Cardiac fibroblast (primary cell): Measurements from ENCODE around the gene ZNF423.

ENCODE experiments used
- DNase-seq, 2 donors: peaks; one replicate each; pipeline versions ENCODE4 v3.0.0 to v3.0.0-alpha.2; 2010; ENCODE audit warnings: low read depth in 2 of 2
- H3K4me3 ChIP-seq, 2 donors: replicated peaks in 1 of 2; 1 replicate in 1 of 2; 2 replicates in 1 of 2; pipeline ENCODE4 v1.5.1; 2011; ENCODE audit warnings: low read depth in 2 of 2, low read length in 2 of 2, mild to moderate bottlenecking in 2 of 2, moderate library complexity in 1 of 2
- CTCF ChIP-seq: IDR thresholded peaks from one replicate; pipeline ENCODE4 v1.5.1; 2011; ENCODE audit warnings: low read depth, mild to moderate bottlenecking, low read length, inconsistent platforms

The ZNF423 gene

DNA sequence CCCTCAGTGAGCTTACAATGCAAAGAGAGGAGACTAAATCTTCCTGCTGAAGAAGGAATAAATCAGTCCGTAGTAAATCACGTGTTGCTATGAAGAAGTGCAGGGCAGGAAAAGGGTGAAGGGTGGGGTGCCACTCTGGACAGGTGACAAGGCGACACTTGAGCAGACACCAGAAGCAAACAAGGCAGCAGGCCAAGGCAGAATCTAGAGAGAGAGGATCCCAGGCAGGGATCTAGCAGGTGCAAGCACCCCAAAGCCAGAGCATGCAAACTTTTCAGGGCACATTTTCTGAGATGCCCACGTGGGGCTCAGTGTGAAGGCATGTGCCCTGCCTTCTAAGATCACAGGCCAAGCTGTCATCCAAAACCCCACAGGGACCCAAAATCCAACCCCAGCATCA, 193.3 kb downstream of the ZNF423 start:
- no peak for TF ChIP-seq CTCF
- no peak for DNase-seq

GRCh38 chr16:49661465-49662187, 194.3 kb downstream of the ZNF423 start:
- no peak overlapping the region for H3K4me3 ChIP-seq
- TF ChIP-seq CTCF: no peak
- no peak for DNase-seq

More for the DNA sequence above, 193.3 kb downstream of the ZNF423 start:
- no peak overlapping the region for H3K4me3 ChIP-seq

DNA sequence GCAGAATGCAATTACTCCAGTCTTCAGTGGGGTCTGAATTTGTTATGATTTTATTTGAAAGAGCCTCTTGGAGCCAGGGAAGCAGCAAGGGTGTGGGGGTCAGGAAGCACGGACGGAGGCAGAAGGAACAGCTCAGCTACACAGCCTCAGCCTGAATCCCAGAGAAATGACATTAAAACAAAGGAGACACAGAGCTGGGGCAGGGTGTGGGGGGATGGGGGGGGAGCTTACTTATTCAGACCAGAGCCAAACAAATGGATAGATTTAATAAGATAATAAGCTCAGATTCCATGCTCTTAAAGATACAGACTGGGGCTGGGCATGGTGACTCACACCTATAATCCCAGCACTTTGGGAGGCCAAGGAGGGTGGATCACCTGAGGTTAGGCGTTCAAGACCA, 195.3 kb downstream of the ZNF423 start:
- H3K4me3 ChIP-seq: no peak overlapping the region
- DNase-seq: no peak
- TF ChIP-seq CTCF: no peak

GRCh38 chr16:49659356-49659755, 196.6 kb downstream of the ZNF423 start:
- DNase-seq: no peak
- no peak for TF ChIP-seq CTCF
- no peak overlapping the region for H3K4me3 ChIP-seq

DNA sequence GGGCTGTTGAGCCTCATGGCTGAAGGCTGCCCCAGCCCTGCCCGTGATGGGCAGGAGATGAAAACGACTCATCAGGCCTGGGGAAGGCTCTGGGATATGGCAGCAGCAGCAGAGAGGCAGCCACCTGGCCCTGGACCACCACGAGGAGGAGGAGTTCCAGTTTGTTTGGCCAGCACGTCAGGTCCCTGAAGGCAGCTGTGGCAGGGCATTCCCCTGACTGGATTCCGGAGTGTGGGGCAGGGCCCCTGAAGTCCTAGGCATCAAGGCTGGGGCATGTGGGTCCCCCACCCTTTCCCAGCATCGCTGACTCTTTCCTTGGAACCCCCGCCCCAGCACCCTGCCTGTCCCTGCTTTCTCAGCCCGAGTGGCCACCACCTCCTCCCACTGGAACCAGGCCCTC, 197.4 kb downstream of the ZNF423 start:
- TF ChIP-seq CTCF: no peak
- DNase-seq: no peak
- no peak overlapping the region for H3K4me3 ChIP-seq

- no peak for DNase-seq
- no peak overlapping the region for H3K4me3 ChIP-seq
- TF ChIP-seq CTCF: no peak
Measured at GRCh38 chr16:49657736-49658465, 198.0 kb downstream of the ZNF423 start.
